GM12892 (cell line): ENCODE results near the gene POU3F1.

Experiments used
- POLR2A ChIP-seq: IDR thresholded peaks from 2 replicates; pipeline ENCODE4 v1.6.1; 2011; ENCODE audit warnings: low read depth, low read length, control low read depth
- TAF1 ChIP-seq: IDR thresholded peaks from 2 replicates; pipeline ENCODE4 v1.6.1; 2011; ENCODE audit warnings: low read depth, mild to moderate bottlenecking, control low read depth, low read length, borderline replicate concordance

GRCh38 chr1:38050397-38051078, 3.9 kb upstream of the POU3F1 start:
- no peak for TF ChIP-seq POLR2A
- no peak for TF ChIP-seq TAF1
